ENCODE measurements around the gene HHIP. TPM values are rescaled to one million over a fixed set of nuclear protein-coding genes. Genes with fewer than 3 reads are reported as not detected.

Gene HHIP
- total RNA-seq, 1 experiment from 2014 or later = not detected

DNA sequence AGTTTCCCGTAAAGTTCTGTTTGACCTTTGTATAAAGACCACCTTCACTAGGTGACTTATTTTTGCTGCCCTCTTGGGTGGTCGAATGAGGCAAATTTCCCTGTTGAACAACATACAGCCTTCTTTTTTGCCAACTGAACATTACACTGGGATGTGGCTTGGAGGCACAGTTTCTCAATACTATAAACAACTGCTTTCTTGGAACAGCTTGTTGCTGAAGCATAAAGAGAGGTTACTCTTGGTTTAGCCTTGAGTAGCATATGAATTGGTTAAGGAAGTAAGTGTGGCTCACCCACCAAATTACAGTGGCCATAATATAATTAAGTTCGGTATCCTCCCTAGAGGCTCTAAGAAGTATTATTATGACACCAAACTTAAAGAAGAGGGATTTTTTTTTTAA, 40.0 kb downstream of the HHIP start:
- no peaks in the 10 kb centered on the region for H3K9me2 ChIP-seq (ENCODE audit: insufficient read depth)
- H3K4me3 ChIP-seq (replicated peaks in 1 of 2; ENCODE audit: low read depth in 1 of 2, low read length in 2 of 2) = no peak overlapping the region
- H3K4me2 ChIP-seq (ENCODE audit: low read length) = no peak overlapping the region
- H3K9me3 ChIP-seq (ENCODE audit: control insufficient read depth in 1 of 2, insufficient read depth in 1 of 2, low read depth in 1 of 2, low read length in 2 of 2) = no peaks in the 10 kb centered on the region
- CTCF ChIA-PET = no interaction called here
- no peaks in the 10 kb centered on the region for H3K36me3 ChIP-seq (ENCODE audit: control insufficient read depth in 1 of 2, insufficient read depth in 2 of 2, low read length in 2 of 2)
- H3K27ac ChIP-seq (ENCODE audit: low read depth, low read length) = no peak overlapping the region
- BruUV-seq (replicated peaks) = no TSS peak
- TF ChIP-seq POLR2A (IDR thresholded peaks at IDR 0.05; ENCODE audit: borderline replicate concordance, extremely low read depth, insufficient read depth, insufficient read length) (no peak), SIN3A (IDR thresholded peaks at IDR 0.05; ENCODE audit: low read depth) (no peak), CBX3 (IDR thresholded peaks at IDR 0.05; ENCODE audit: low read depth) (no peak), RAD21 (IDR thresholded peaks at IDR 0.05; ENCODE audit: low read depth) (no peak), ELF1 (IDR thresholded peaks at IDR 0.05; ENCODE audit: borderline replicate concordance, low read depth) (no peak), ZFX (IDR thresholded peaks at IDR 0.05) (no peak), FOSL1 (IDR thresholded peaks at IDR 0.05; ENCODE audit: low read depth) (no peak), ZNF274 (IDR thresholded peaks at IDR 0.05; ENCODE audit: low read depth, low read length) (no peak), EGR1 (IDR thresholded peaks at IDR 0.05; ENCODE audit: low read depth) (no peak), YY1 (IDR thresholded peaks at IDR 0.05; ENCODE audit: extremely low read depth, insufficient replicate concordance, low read depth, low read length) (no peak), EZH2phosphoT487 (IDR thresholded peaks at IDR 0.05; ENCODE audit: borderline replicate concordance) (no peak), POLR2AphosphoS5 (IDR thresholded peaks at IDR 0.05; ENCODE audit: low read depth, low read length) (no peak), SRF (IDR thresholded peaks at IDR 0.05; ENCODE audit: low read depth) (no peak)
- TF ChIP-seq, protein P1, sequence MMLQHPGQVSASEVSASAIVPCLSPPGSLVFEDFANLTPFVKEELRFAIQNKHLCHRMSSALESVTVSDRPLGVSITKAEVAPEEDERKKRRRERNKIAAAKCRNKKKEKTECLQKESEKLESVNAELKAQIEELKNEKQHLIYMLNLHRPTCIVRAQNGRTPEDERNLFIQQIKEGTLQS (IDR thresholded peaks at IDR 0.05) = no peak
- TF ChIP-seq, protein P2, sequence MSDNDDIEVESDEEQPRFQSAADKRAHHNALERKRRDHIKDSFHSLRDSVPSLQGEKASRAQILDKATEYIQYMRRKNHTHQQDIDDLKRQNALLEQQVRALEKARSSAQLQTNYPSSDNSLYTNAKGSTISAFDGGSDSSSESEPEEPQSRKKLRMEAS (IDR thresholded peaks at IDR 0.05) = no peak
- TF ChIP-seq, protein P3, sequence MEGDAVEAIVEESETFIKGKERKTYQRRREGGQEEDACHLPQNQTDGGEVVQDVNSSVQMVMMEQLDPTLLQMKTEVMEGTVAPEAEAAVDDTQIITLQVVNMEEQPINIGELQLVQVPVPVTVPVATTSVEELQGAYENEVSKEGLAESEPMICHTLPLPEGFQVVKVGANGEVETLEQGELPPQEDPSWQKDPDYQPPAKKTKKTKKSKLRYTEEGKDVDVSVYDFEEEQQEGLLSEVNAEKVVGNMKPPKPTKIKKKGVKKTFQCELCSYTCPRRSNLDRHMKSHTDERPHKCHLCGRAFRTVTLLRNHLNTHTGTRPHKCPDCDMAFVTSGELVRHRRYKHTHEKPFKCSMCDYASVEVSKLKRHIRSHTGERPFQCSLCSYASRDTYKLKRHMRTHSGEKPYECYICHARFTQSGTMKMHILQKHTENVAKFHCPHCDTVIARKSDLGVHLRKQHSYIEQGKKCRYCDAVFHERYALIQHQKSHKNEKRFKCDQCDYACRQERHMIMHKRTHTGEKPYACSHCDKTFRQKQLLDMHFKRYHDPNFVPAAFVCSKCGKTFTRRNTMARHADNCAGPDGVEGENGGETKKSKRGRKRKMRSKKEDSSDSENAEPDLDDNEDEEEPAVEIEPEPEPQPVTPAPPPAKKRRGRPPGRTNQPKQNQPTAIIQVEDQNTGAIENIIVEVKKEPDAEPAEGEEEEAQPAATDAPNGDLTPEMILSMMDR (IDR thresholded peaks at IDR 0.05 in 2 of 3, conservative IDR thresholded peaks at IDR 0.05 in 1 of 3; ENCODE audit: borderline replicate concordance in 1 of 3, insufficient read depth in 1 of 3, low read depth in 2 of 3, low read length in 2 of 3) = no peak
- TF ChIP-seq, protein P4, sequence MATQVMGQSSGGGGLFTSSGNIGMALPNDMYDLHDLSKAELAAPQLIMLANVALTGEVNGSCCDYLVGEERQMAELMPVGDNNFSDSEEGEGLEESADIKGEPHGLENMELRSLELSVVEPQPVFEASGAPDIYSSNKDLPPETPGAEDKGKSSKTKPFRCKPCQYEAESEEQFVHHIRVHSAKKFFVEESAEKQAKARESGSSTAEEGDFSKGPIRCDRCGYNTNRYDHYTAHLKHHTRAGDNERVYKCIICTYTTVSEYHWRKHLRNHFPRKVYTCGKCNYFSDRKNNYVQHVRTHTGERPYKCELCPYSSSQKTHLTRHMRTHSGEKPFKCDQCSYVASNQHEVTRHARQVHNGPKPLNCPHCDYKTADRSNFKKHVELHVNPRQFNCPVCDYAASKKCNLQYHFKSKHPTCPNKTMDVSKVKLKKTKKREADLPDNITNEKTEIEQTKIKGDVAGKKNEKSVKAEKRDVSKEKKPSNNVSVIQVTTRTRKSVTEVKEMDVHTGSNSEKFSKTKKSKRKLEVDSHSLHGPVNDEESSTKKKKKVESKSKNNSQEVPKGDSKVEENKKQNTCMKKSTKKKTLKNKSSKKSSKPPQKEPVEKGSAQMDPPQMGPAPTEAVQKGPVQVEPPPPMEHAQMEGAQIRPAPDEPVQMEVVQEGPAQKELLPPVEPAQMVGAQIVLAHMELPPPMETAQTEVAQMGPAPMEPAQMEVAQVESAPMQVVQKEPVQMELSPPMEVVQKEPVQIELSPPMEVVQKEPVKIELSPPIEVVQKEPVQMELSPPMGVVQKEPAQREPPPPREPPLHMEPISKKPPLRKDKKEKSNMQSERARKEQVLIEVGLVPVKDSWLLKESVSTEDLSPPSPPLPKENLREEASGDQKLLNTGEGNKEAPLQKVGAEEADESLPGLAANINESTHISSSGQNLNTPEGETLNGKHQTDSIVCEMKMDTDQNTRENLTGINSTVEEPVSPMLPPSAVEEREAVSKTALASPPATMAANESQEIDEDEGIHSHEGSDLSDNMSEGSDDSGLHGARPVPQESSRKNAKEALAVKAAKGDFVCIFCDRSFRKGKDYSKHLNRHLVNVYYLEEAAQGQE (IDR thresholded peaks at IDR 0.05; ENCODE audit: low read depth) = no peak
- H3K27me3 ChIP-seq (ENCODE audit: insufficient read depth, low read length) = no peaks in the 10 kb centered on the region
- DNase-seq (ENCODE audit: low read depth, low spot score) (no peak), ATAC-seq (no peak)
- RAD21 ChIA-PET (ENCODE audit: low non-redundant PET in 1 of 2, low total read pairs in 2 of 2, uncharacterized antibody in 2 of 2, unreplicated experiment in 2 of 2) = no interaction called here
- H4K20me1 ChIP-seq (ENCODE audit: insufficient read depth) = no peaks in the 10 kb centered on the region
- intact Hi-C loops (cut with micrococcal nuclease) = no loop called here
- POLR2A ChIA-PET = no interaction called here
- no peaks in the 10 kb centered on the region for H3K4me1 ChIP-seq (ENCODE audit: control insufficient read depth in 1 of 2, insufficient read depth in 2 of 2, low read length in 2 of 2)
- H3K9ac ChIP-seq (ENCODE audit: low read length) = no peak overlapping the region
- no peak overlapping the region for H2AFZ ChIP-seq (ENCODE audit: low read depth, low read length, poor library complexity, severe bottlenecking)
- H3K79me2 ChIP-seq (ENCODE audit: insufficient read depth, low read length) = no peaks in the 10 kb centered on the region
